SK-N-SH treated with all-trans-retinoic acid at 6 μM for 48 hours (cell line): Measurements from ENCODE around the gene TBCD.

ENCODE experiments used
- ATAC-seq: fragments of 200-7000 bp; cut with Tn5 transposase; 3 replicates; pipeline ENCODE4 v1.9.1; 2020; ENCODE audit warnings: mild to moderate bottlenecking, moderate library complexity
- CREB5 ChIP-seq: fragments of 250-450 bp; sonication (Bioruptor Pico); IDR thresholded peaks from 2 replicates; pipeline ENCODE4 v1.5.1; 2020; ENCODE audit warnings: low read depth, mild to moderate bottlenecking, moderate library complexity
- CSDC2 ChIP-seq: fragments of 250-450 bp; sonication (Bioruptor Pico); IDR thresholded peaks from 2 replicates; pipeline ENCODE4 v1.5.0; 2020; ENCODE audit warnings: mild to moderate bottlenecking, moderate library complexity
- CSRNP3 ChIP-seq: fragments of 250-450 bp; sonication (Bioruptor Pico); IDR thresholded peaks from 2 replicates; pipeline ENCODE4 v1.5.1; 2021; ENCODE audit warnings: mild to moderate bottlenecking, moderate library complexity
- ESRRG ChIP-seq: fragments of 250-450 bp; sonication (Bioruptor Pico); IDR thresholded peaks from 2 replicates; pipeline ENCODE4 v1.6.1; 2021; ENCODE audit warnings: mild to moderate bottlenecking
- GLIS3 ChIP-seq: fragments of 250-450 bp; sonication (Bioruptor Pico); IDR thresholded peaks from 2 replicates; pipeline ENCODE4 v1.5.0; 2020; ENCODE audit warnings: mild to moderate bottlenecking, moderate library complexity
- ISL1 ChIP-seq: fragments of 250-450 bp; sonication (Bioruptor Pico); IDR thresholded peaks from 2 replicates; pipeline ENCODE4 v2.1.2; 2022; ENCODE audit warnings: mild to moderate bottlenecking, moderate library complexity
- OSR1 ChIP-seq: fragments of 250-450 bp; sonication (Bioruptor Pico); IDR thresholded peaks from 2 replicates; pipeline ENCODE4 v1.8.0; 2022; ENCODE audit warnings: moderate library complexity, mild to moderate bottlenecking, inconsistent platforms
- PATZ1 ChIP-seq: fragments of 250-450 bp; sonication (Bioruptor Pico); IDR thresholded peaks from 2 replicates; pipeline ENCODE4 v1.8.0; 2020; ENCODE audit warnings: mild to moderate bottlenecking, moderate library complexity, borderline replicate concordance
- POU6F1 ChIP-seq: fragments of 250-450 bp; sonication (Bioruptor Pico); IDR thresholded peaks from 2 replicates; pipeline ENCODE4 v1.8.0; 2021; ENCODE audit warnings: low read depth, mild to moderate bottlenecking, moderate library complexity, borderline replicate concordance
- PPARA ChIP-seq: fragments of 250-450 bp; sonication (Bioruptor Pico); IDR thresholded peaks from 2 replicates; pipeline ENCODE4 v1.5.0; 2020; ENCODE audit warnings: mild to moderate bottlenecking, borderline replicate concordance
- RARB ChIP-seq: fragments of 250-450 bp; sonication (Bioruptor Pico); IDR thresholded peaks from 2 replicates; pipeline ENCODE4 v1.8.0; 2021; ENCODE audit warnings: mild to moderate bottlenecking, moderate library complexity
- SNAI2 ChIP-seq: fragments of 250-450 bp; sonication (Bioruptor Pico); IDR thresholded peaks from 2 replicates; pipeline ENCODE4 v1.5.0; 2020; ENCODE audit warnings: mild to moderate bottlenecking, moderate library complexity
- TCF4 ChIP-seq: fragments of 250-450 bp; sonication (Bioruptor Pico); IDR thresholded peaks from 2 replicates; pipeline ENCODE4 v1.8.0; 2021; ENCODE audit warnings: mild to moderate bottlenecking, moderate library complexity, borderline replicate concordance
- TOX ChIP-seq: fragments of 250-450 bp; sonication (Bioruptor Pico); IDR thresholded peaks from 2 replicates; pipeline ENCODE4 v1.8.0; 2021; ENCODE audit warnings: mild to moderate bottlenecking, moderate library complexity, borderline replicate concordance
- TSHZ2 ChIP-seq: fragments of 250-450 bp; sonication (Bioruptor Pico); IDR thresholded peaks from 2 replicates; pipeline ENCODE4 v1.5.0; 2020; ENCODE audit warnings: mild to moderate bottlenecking, moderate library complexity
- ZC3H10 ChIP-seq: fragments of 250-450 bp; sonication (Bioruptor Pico); IDR thresholded peaks from 2 replicates; pipeline ENCODE4 v1.5.1; 2021; ENCODE audit warnings: mild to moderate bottlenecking, moderate library complexity
- ZFP3 ChIP-seq: fragments of 250-450 bp; sonication (Bioruptor Pico); IDR thresholded peaks from 2 replicates; pipeline ENCODE4 v1.5.0; 2020; ENCODE audit warnings: mild to moderate bottlenecking, moderate library complexity
- ZFP30 ChIP-seq: fragments of 450-650 bp; formaldehyde crosslinking; IDR thresholded peaks from 2 replicates; pipeline ENCODE4 v1.5.0; 2022; ENCODE audit warnings: mild to moderate bottlenecking, moderate library complexity
- ZNF70 ChIP-seq: fragments of 450-650 bp; formaldehyde crosslinking; IDR thresholded peaks from 2 replicates; pipeline ENCODE4 v1.5.0; 2020; ENCODE audit warnings: mild to moderate bottlenecking, moderate library complexity
- ZNF8 ChIP-seq: fragments of 450-650 bp; formaldehyde crosslinking; IDR thresholded peaks from 2 replicates; pipeline ENCODE4 v1.5.0; 2020; ENCODE audit warnings: mild to moderate bottlenecking, moderate library complexity

The TBCD gene

GRCh38 chr17:82964851-82965341 is 213.0 kb downstream of the TBCD start:
- TF ChIP-seq GLIS3 (CRISPR knock-in tag) = no peak
- no peak for TF ChIP-seq ZNF70 (CRISPR knock-in tag)
- TF ChIP-seq POU6F1 (CRISPR knock-in tag) = no peak
- no peak for TF ChIP-seq ZNF8 (CRISPR knock-in tag)
- no peak for TF ChIP-seq PPARA (CRISPR knock-in tag)
- TF ChIP-seq ESRRG = no peak
- ATAC-seq = no peak

GRCh38 chr17:82965371-82965770 is 213.5 kb downstream of the TBCD start:
- no peak for ATAC-seq
- TF ChIP-seq PATZ1 (CRISPR knock-in tag) = no peak
- TF ChIP-seq ZFP3 (CRISPR knock-in tag) = no peak
- TF ChIP-seq TCF4 (CRISPR knock-in tag) = no peak
- TF ChIP-seq CREB5 (CRISPR knock-in tag) = no peak
- no peak for TF ChIP-seq GLIS3 (CRISPR knock-in tag)
- no peak for TF ChIP-seq SNAI2 (CRISPR knock-in tag)
- TF ChIP-seq POU6F1 (CRISPR knock-in tag) = no peak
- no peak for TF ChIP-seq OSR1 (CRISPR knock-in tag)
- TF ChIP-seq ZC3H10 (CRISPR knock-in tag) = no peak
- TF ChIP-seq CSDC2 (CRISPR knock-in tag) = no peak
- TF ChIP-seq ISL1 = no peak
- TF ChIP-seq ZNF70 (CRISPR knock-in tag) = no peak
- no peak for TF ChIP-seq TSHZ2 (CRISPR knock-in tag)

- TF ChIP-seq ZFP30 = no peak
- no peak for TF ChIP-seq CSRNP3 (CRISPR knock-in tag)
- TF ChIP-seq TOX (CRISPR knock-in tag) = no peak
- TF ChIP-seq ZNF8 (CRISPR knock-in tag) = no peak
- TF ChIP-seq PATZ1 (CRISPR knock-in tag) = no peak
- no peak for TF ChIP-seq RARB (CRISPR knock-in tag)
- no peak for ATAC-seq
Measured at GRCh38 chr17:82966415-82966814, 214.6 kb downstream of the TBCD start.
